MV-4-11 (cell line): ENCODE results near the gene SELENON.

ENCODE experiments used
- DNase-seq: peaks from one replicate; lab custom pipeline; 2025; lab: John Stamatoyannopoulos, UW

The SELENON gene

GRCh38 chr1:25864434-25864833 is 64.4 kb downstream of the SELENON start:
- DNase-seq: no peak

GRCh38 chr1:25866288-25866687 is 66.3 kb downstream of the SELENON start:
- DNase-seq: no peak

- no peak for DNase-seq
These were observed 67.4 kb downstream of the SELENON start for GRCh38 chr1:25867210-25867991.
